Measurements from ENCODE around the gene HYAL3. TPM values are rescaled to one million over a fixed set of nuclear protein-coding genes. Genes with fewer than 3 reads are reported as not detected.
"Not testable (repeated sequence)": the region's sequence is repeated elsewhere in the genome, so short reads cannot be mapped to it uniquely, and the experiment has no call there.

HYAL3 gene
- total and polyA plus RNA-seq, 2 donors (not counting 1 experiment from before 2014, with no cell fraction given): 3.7 to 4.2 TPM

DNA sequence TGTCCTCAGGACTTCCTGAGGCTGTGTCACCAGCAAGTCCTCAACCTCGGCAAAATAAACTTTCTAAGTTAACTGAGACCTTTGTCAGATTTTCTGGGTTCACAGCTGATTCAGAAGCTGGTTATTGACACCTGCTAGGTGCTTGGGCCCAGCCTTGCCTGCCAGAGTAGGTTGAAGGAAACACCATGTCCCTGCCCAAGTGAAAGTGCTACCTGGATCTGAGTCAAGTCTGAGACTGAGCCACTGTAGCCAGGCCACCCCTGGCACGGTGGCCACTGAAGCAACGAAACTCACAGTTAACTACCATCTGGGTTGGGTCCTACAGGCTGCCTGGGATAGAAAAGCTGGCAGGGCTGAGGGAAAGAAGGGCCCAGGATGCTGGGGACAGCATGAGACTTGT, 15.1 kb upstream of the HYAL3 start:
- no peak overlapping the region for H3K9ac ChIP-seq (ENCODE audit: low read length)
- 90% methylated on average over 2 of the region's 3 CpGs for WGBS (ENCODE audit: insufficient coverage)
- DNase-seq: no peak

DNA sequence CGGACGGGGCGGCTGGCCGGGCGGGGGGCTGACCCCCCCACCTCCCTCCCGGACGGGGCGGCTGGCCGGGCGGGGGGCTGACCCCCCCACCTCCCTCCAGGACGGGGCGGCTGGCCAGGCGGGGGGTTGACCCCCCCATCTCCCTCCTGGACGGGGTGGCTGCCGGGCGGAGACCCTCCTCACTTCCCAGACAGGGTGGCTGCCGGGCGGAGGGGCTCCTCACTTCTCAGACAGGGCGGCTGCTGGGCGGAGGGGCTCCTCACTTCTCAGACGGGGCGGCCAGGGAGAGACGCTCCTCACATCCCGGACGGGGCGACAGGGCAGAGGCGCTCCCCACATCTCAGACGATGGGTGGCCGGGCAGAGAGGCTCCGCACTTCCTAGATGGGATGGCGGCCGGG, 12.8 kb upstream of the HYAL3 start:
- H4K20me1 ChIP-seq (ENCODE audit: control insufficient read depth, insufficient read depth, low read length, poor library complexity, severe bottlenecking); H2AFZ ChIP-seq (ENCODE audit: insufficient read depth, low read depth, low read length, poor library complexity, severe bottlenecking); H3K4me1 ChIP-seq (ENCODE audit: control insufficient read depth in 2 of 2, insufficient read depth in 2 of 2, low read length in 2 of 2); H3K4me2 ChIP-seq (replicated peaks; ENCODE audit: low read depth, low read length, poor library complexity, severe bottlenecking); CTCF ChIA-PET; H3K27me3 Mint-ChIP-seq; H3K79me2 ChIP-seq (ENCODE audit: control insufficient read depth, insufficient read depth, low read length); H3K9ac ChIP-seq (ENCODE audit: low read length); POLR2A ChIA-PET; H3K27ac ChIP-seq (ENCODE audit: low read length in 2 of 2); H3K27ac Mint-ChIP-seq; H3K9me3 Mint-ChIP-seq (ENCODE audit: insufficient read depth); H3K4me3 Mint-ChIP-seq; ATAC-seq (ENCODE audit: low read depth); DNase-seq; H3K4me3 ChIP-seq (ENCODE audit: control extremely low read depth in 1 of 5, extremely low read depth in 1 of 5, insufficient read depth in 1 of 5, low read depth in 2 of 5, low read length in 4 of 5); H3K36me3 ChIP-seq (replicated peaks in 1 of 2; ENCODE audit: control extremely low read depth in 1 of 2, control insufficient read depth in 1 of 2, extremely low read depth in 1 of 2, insufficient read depth in 2 of 2, low read length in 1 of 2); H3K27me3 ChIP-seq (replicated peaks in 1 of 4; ENCODE audit: control extremely low read depth in 1 of 4, control insufficient read depth in 3 of 4, insufficient read depth in 4 of 4, low read length in 3 of 4); intact Hi-C loops (cut with micrococcal nuclease): not testable (repeated sequence)
- H3K4me1 Mint-ChIP-seq: peaks cover 11% of the 10 kb centered on the region
- peaks cover 0 to 23% (median 0%) of the 10 kb centered on the region in 3 donors for H3K9me3 ChIP-seq (ENCODE audit: control extremely low read depth in 1 of 3, control insufficient read depth in 2 of 3, insufficient read depth in 1 of 3, low read length in 2 of 3)
- WGBS (ENCODE audit: insufficient coverage): 85% methylated on average over 3 of the region's 32 CpGs

More for the DNA sequence above, 15.1 kb upstream of the HYAL3 start:
- Mint-ChIP-seq H3K27ac (no peak overlapping the region), H3K4me3 (no peak overlapping the region), H3K27me3 (no peaks in the 10 kb centered on the region), H3K4me1 (peaks cover 23% of the 10 kb centered on the region), H3K9me3 (ENCODE audit: insufficient read depth) (no peaks in the 10 kb centered on the region)
- no peak overlapping the region for H2AFZ ChIP-seq (ENCODE audit: insufficient read depth, low read depth, low read length, poor library complexity, severe bottlenecking)
- no peaks in the 10 kb centered on the region for H4K20me1 ChIP-seq (ENCODE audit: control insufficient read depth, insufficient read depth, low read length, poor library complexity, severe bottlenecking)
- H3K4me3 ChIP-seq (ENCODE audit: control extremely low read depth in 1 of 5, extremely low read depth in 1 of 5, insufficient read depth in 1 of 5, low read depth in 2 of 5, low read length in 4 of 5): no peak overlapping the region
- peaks cover 0 to 3% (median 0%) of the 10 kb centered on the region in 3 donors for H3K9me3 ChIP-seq (ENCODE audit: control extremely low read depth in 1 of 3, control insufficient read depth in 2 of 3, insufficient read depth in 1 of 3, low read length in 2 of 3)
- ATAC-seq (ENCODE audit: low read depth): no peak
- no peaks in the 10 kb centered on the region for H3K79me2 ChIP-seq (ENCODE audit: control insufficient read depth, insufficient read depth, low read length)
- ChIA-PET CTCF (interaction anchor here (1.3 to 2.5 kb wide), 3 partner anchors 10 to 775 kb away, joined by 4 to 11 read pairs (median 5); no protein-coding TSS in a partner anchor), POLR2A (interaction anchor here (0.6 kb wide), 1 partner anchor 16 kb away, joined by 3 read pairs; no protein-coding TSS in a partner anchor)
- TF ChIP-seq EZH2 (IDR thresholded peaks at IDR 0.05; ENCODE audit: borderline replicate concordance, insufficient read depth, low read depth, low read length, poor library complexity, severe bottlenecking): no peak
- intact Hi-C loops (cut with micrococcal nuclease): no loop called here
- no peaks in the 10 kb centered on the region for H3K27me3 ChIP-seq (replicated peaks in 1 of 4; ENCODE audit: control extremely low read depth in 1 of 4, control insufficient read depth in 3 of 4, insufficient read depth in 4 of 4, low read length in 3 of 4)
- no peak overlapping the region for H3K27ac ChIP-seq (ENCODE audit: low read length in 2 of 2)
- no peak overlapping the region for H3K4me2 ChIP-seq (replicated peaks; ENCODE audit: low read depth, low read length, poor library complexity, severe bottlenecking)
- peaks cover 0 to 3% of the 10 kb centered on the region in 2 experiments for H3K36me3 ChIP-seq (replicated peaks in 1 of 2; ENCODE audit: control extremely low read depth in 1 of 2, control insufficient read depth in 1 of 2, extremely low read depth in 1 of 2, insufficient read depth in 2 of 2, low read length in 1 of 2)
- H3K4me1 ChIP-seq (ENCODE audit: control insufficient read depth in 2 of 2, insufficient read depth in 2 of 2, low read length in 2 of 2): peaks cover 12 to 32% of the 10 kb centered on the region in 2 donors

All from B cell (primary cell).